GM19328 (cell line): ENCODE measurements around the gene SIDT2.
A peak's percentile ranks its signal among the peaks of the same experiment; 100 is the strongest.

ENCODE experiments used
- ATAC-seq: cut with Tn5 transposase; IDR thresholded peaks from one replicate; pipeline ENCODE4 v1.9.1; 2021; ENCODE audit warnings: mild to moderate bottlenecking, moderate library complexity; ENCODE audit not compliant: unreplicated experiment

Gene SIDT2

DNA sequence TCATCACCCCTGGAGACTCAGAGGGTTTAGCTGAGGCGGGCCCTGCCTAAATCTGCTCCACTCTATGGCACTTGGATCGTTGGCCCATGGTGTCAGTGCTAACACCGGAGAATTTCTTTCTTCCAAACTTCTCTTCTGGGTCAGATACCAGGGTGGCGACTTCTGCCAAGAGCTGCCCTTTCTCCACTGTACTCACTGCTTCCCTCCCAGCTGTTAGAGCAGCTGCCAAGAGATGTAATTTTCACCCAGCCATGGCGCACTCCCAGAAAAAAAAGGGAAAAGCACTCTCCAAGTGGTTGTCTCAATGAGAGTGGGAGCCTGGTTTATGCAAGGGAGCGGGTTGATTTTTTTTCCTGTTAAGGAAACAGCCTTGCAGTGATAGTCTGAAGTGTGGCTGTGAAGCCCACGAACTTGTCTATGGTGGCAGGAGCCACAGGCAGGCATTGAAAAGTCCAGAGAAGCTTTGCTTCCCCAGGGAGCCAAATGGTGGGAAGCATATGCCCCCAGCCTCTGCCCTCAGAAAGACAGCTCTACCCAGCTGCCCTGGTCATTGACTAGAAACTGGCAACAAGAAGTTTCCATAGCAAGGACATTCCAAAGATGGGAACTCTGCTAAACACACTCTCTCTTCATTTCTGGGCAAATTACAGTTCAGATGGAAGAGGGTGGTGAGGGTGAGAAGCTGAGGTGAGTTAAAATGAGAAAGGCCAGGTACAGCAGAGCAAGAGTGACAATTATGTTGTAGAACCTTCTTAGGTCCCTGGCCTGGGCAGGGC is 42.6 kb downstream of the SIDT2 start:
- ATAC-seq: no peak

DNA sequence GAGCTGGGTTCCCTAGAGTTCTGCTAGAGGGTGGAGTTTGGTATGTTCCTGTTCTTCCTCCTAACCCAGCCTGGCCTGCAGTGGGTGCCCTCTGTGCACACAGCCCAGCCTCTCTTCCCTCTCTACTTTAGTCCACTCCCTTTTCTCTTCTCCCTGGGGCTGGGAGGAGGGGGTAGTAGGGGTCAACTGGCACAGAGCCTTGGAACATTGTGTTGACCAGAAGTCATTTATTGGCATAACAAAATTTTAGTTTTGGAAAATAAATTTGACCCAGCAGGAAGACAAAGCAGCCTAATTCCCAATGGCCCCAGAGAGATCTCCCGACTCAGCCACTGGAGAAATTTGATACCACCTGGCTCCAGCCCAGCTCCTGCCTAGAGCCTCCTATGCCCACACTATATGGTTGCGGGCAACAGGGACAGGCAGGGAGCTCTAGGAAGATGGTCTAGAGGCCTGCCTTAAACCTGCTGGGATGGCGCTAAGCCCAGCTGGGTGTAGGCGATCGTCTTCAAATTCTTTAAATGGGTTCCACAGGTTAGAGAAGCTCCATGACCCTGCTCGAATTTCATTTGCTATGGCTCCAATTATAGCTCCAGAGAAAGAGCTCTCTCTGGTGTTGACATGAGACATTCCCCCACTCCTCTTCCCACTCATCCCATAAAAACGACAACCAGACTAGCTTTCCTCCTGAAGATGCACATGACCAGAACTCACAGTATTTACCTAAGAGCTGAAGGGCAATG is 43.4 kb downstream of the SIDT2 start:
- ATAC-seq: no peak

DNA sequence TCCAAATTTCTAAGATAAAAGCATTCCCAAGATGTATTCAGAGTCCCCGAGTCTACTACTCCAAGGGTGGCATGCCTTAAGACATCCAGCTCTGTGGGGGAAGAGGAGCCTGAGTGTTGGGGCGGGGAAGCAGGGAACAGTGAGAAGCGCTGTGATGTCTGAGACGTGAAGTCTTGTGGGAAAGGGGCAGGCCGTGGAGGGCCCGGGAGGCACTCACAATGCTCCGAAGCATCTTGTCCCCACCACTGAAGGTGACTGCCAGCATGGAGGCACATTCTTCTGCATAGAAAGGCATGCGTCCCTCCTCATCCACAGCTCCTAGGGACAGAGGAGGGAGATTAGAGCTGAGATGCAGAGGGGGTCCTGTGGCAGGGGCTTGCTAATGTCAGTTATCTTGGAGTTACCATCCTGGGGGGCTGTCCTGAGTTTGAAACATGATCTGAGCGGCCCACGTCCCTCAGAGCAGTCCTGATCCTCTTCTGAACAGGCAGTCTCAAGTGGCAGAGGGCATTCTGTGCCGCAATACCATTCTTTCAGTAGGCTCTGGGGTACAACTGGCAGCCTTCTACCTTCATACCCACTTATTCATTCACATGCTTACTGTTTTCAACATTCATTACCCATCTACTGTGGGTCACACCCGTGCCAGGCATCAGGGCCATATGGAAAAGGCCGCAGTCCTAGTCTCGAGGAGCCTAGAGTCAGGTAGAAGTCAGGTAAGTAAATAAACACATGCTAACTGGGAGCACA is 44.6 kb downstream of the SIDT2 start:
- ATAC-seq: no peak

DNA sequence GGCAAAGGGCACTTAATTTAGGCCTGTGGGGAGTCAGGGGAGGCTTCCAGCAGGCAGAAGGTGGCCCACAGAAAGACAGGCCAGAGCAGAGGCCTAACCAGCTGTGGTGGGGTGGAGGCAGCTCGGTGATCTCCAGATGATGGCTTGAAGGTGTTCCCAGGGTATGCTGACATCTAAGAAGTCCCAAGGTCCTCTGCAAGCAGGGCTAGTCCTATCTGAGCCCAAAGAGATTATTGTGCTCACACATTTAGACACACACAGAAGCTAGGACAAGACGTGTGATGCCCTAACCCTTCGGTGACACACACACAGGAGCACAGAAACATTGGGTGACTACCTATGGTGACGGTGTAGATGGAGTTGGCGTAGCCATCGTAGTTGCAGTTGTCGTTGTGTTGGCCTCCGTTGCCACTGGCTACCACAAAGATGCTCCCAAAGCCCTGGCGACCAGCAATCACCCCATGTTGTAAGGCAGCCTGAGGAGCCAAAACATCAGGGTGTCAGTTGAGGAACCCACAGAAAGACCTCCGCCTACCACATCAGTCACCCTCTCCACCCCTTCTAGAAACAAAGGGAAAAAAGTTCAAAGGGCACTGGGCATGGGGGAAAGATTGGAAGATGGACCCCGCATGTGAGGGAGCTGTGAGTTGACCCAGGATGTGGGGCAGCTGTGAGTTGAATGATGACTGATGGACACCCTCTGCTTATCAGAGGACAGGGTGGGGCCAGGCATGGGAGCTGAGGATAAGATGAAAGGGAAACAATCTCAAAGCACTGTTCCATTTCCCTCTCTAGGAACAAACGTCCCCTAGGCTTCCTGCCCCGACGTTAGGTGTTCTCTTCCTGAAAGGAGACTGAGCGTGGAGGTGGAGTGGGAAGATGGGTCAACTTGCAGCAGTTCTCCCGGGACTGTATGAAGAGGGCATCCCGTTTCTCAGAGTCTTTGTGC is 45.5 kb downstream of the SIDT2 start:
- no peak for ATAC-seq

- ATAC-seq: no peak
These were observed 47.1 kb downstream of the SIDT2 start for GRCh38 chr11:117225553-117226170.

GRCh38 chr11:117226388-117227385 is 48.1 kb downstream of the SIDT2 start:
- ATAC-seq: no peak

- no peak for ATAC-seq
These were observed 49.5 kb downstream of the SIDT2 start for GRCh38 chr11:117228091-117228490.

DNA sequence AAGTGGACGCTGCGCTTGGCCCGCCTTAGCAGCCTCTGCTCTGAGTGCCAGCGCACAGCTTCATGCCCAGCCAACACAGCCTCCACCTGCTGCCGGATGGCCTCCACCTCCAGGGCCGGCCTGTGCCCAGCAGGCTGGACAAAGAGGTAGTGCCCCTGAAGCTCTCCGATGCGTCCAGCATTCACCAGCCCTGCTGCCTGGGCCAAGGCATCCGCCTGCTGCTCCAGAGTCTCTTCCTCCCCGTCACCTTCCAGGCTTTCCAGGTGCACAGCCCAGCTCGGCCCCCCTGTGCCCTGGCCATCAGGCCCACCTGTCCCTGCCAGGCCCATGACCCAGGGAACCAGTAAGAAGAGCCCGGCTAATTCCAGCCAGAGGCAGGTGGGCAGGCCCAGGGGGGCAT is 50.9 kb downstream of the SIDT2 start:
- no peak for ATAC-seq

DNA sequence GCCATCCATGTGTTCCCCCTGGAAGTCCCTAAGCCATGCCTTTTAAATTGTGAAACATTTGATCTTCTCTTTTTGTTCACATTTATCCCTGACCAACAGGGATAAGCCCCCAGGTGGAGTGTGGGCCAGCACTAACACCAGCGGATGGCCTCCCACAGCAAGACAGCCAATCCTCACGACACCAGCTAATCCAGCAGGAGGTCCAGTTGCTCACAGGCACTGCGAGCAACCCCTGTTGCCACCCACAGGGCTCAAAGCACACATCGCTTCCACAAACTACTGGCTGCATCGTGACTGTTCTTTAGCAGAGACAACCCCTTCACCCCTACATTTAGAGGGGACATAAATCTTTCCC is 51.4 kb downstream of the SIDT2 start:
- no peak for ATAC-seq

DNA sequence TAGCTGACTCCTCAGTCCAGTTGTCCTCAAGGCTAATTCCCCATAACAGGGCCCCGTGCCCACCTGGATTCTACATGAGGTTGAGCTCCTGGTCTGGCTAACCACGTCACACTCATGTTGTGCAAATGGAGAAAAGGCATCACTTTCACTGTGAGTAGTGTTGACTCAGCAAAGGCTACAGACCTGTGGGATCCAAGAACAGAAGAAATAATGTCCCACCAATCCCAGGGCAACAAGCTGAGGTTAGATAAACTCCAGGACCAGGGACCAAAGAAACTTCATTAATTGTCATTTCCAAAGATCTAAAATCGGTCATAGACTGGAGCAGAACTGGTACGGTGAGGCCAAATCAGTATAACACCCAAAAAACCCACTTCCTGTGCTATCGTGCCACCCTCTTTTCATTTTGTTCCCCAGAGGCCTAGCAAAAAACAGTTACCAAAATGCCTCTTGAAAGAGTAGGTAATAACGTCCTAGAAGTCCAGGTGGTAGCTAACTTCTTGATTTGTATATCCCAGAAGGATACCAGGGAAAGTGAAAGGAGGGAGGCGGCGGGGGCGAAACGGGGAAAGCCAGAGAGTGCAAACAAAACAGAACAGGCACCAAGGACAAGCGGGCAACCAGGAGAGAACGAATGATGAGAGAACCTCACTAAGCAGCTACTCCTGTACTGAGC is 51.9 kb downstream of the SIDT2 start:
- no peak for ATAC-seq

DNA sequence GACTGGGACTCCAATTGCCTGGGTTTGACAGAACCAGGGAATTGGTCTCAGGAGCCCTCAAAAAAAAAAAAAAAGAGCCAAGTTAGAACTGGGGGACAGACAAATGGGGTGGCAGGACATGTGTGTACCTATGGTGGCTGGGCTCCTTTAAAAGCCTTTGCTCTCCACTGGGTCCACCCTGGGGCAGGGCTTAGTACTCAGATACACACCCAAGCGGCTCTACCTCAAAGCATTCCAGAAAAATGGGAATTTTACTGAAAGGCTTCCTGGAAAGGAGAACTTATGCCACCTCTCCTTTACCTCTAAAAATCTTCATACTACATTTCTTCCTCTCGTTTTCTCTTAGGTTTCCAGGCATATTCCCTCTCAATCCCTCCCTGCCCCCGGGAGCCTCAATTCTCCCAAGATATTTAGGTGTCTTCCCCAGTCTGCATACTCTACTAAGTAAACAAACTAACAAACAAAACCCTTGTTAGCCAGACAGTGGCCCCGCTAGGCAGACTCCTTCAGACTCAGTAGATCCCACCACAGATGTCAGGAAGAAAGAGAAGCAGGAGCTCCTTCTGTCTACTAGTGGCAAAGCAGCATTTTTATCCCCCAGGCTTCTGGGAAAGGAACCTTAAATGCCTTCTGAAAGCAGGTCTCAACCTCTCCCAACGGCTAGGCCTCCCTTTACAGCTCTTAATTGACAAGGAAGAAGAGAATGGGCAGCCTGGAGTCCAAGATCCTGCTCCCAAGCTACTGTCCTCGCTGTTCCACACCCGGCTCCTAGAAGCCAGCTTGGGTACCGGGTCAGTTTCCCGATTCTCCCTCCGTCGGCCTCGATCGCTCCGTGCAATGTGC is 52.7 kb downstream of the SIDT2 start:
- no peak for ATAC-seq

- no peak for ATAC-seq
These were observed 53.2 kb downstream of the SIDT2 start, which contains the start of gene PCSK7 for GRCh38 chr11:117231842-117232091. PCSK7 (minus strand) TSS chr11:117232073; CDS start chr11:117229844, 2,229 bp downstream.

GRCh38 chr11:117232092-117232878 is 53.7 kb downstream of the SIDT2 start, which contains the start of gene RNF214:
RNF214 (plus strand) TSS chr11:117232671; CDS start chr11:117234273, 1,602 bp downstream.
- peak; percentile 58 for ATAC-seq

- ATAC-seq: no peak
These were observed 54.4 kb downstream of the SIDT2 start for GRCh38 chr11:117232911-117233409.

GRCh38 chr11:117238221-117238620 is 59.7 kb downstream of the SIDT2 start:
- no peak for ATAC-seq

DNA sequence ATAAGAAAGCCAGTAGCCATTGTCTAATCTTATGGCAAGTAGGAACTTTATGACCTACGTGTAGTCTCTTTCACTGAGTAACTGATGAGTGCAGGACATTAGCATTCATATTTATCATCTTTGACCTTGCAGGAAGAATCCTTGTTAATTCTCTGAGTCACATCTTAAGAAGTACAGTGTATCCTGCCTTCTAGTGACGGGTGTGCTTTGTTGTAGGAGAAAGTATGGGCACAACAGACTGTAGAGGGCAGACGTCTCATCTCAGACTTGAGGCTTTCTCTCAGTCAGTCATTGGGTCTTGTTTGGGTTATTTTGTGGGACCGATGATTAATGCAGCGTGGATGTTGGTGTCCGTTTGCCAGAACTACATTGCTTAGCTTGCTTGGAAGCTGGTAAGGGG is 60.8 kb downstream of the SIDT2 start:
- no peak for ATAC-seq
